ENCODE measurements around the gene NUTF2.

NUTF2 gene

DNA sequence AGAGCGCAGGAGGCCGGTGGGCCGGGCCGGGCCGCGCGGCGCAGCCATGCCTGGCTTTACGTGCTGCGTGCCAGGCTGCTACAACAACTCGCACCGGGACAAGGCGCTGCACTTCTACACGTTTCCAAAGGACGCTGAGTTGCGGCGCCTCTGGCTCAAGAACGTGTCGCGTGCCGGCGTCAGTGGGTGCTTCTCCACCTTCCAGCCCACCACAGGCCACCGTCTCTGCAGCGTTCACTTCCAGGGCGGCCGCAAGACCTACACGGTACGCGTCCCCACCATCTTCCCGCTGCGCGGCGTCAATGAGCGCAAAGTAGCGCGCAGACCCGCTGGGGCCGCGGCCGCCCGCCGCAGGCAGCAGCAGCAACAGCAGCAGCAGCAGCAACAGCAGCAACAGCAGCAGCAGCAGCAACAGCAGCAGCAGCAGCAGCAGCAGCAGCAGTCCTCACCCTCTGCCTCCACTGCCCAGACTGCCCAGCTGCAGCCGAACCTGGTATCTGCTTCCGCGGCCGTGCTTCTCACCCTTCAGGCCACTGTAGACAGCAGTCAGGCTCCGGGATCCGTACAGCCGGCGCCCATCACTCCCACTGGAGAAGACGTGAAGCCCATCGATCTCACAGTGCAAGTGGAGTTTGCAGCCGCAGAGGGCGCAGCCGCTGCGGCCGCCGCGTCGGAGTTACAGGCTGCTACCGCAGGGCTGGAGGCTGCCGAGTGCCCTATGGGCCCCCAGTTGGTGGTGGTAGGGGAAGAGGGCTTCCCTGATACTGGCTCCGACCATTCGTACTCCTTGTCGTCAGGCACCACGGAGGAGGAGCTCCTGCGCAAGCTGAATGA is 4.0 kb upstream of the NUTF2 start:
- Histone ChIP-seq H3K4me1 (ENCODE audit: control insufficient read depth, insufficient read depth, low read depth, low read length) (peaks cover 19% of the 10 kb centered on the region), H3K79me1 (replicated peaks; ENCODE audit: low read length, poor library complexity, severe bottlenecking) (peaks cover 5% of the 10 kb centered on the region), H3K27ac (ENCODE audit: low read length, poor library complexity, severe bottlenecking) (peak overlapping the region; percentile 34), H2BK15ac (ENCODE audit: low read depth, poor library complexity, severe bottlenecking) (peak overlapping the region; percentile 99), H2AFZ (ENCODE audit: low read depth, low read length) (peak overlapping the region; percentile 10), H3K9me3 (ENCODE audit: control insufficient read depth, low read length) (no peaks in the 10 kb centered on the region), H3K18ac (ENCODE audit: low read depth in 1 of 2, low read length in 2 of 2) (peak overlapping the region; percentile 97 to 100), H3K14ac (ENCODE audit: low read length in 2 of 2) (peak overlapping the region in 1 of 2 experiments; percentile 74), H2BK5ac (ENCODE audit: low read depth, low read length, poor library complexity, severe bottlenecking) (peak overlapping the region; percentile 97), H2AK5ac (ENCODE audit: low read length, severe bottlenecking) (no peak overlapping the region), H3K9ac (ENCODE audit: low read length) (peak overlapping the region; percentile 98), H4K91ac (ENCODE audit: low read length) (peak overlapping the region; percentile 88), H2BK12ac (ENCODE audit: low read length in 2 of 2) (peak overlapping the region in 1 of 2 experiments; percentile 70), H4K8ac (ENCODE audit: low read length) (peak overlapping the region; percentile 91), H3K4me3 (ENCODE audit: insufficient read depth in 1 of 2, low read depth in 1 of 2, low read length in 2 of 2) (peak overlapping the region; percentile 89 to 92), H3K4ac (ENCODE audit: low read depth in 1 of 2, low read length in 2 of 2) (peak overlapping the region; percentile 92 to 96), H2BK120ac (ENCODE audit: low read depth, low read length) (no peak overlapping the region), H3K27me3 (ENCODE audit: control insufficient read depth in 1 of 2, insufficient read depth in 1 of 2, low read length in 2 of 2) (no peaks in the 10 kb centered on the region), H3K36me3 (ENCODE audit: control insufficient read depth in 1 of 2, insufficient read depth in 2 of 2, low read depth in 1 of 2, low read length in 2 of 2) (peaks cover 4 to 9% of the 10 kb centered on the region in 2 experiments), H3K23ac (ENCODE audit: low read length in 2 of 2) (peak overlapping the region; percentile 43 to 74), H3K4me2 (ENCODE audit: low read length, poor library complexity, severe bottlenecking) (peak overlapping the region; percentile 70)
- peak; percentile 82 for DNase-seq
- WGBS, result under 1% methylated on average over 63 of the region's 67 CpGs

DNA sequence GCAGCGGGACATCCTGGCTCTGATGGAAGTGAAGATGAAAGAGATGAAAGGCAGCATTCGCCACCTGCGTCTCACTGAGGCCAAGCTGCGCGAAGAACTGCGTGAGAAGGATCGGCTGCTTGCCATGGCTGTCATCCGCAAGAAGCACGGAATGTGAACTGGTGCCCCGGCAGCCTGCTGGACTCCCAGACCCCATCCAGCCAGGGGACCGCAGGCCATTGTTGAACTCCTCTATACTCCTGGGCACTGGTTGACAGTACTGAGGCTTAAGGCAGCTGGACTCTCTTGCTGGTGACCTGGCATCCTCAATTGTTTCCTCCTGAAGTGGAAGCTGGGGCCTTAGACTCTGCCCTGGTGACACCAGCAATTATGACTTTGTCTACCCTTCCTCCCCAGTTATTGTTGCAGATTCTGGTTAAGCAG is 3.4 kb upstream of the NUTF2 start:
- Histone ChIP-seq H4K8ac (ENCODE audit: low read length) (peak overlapping the region; percentile 12), H3K79me1 (replicated peaks; ENCODE audit: low read length, poor library complexity, severe bottlenecking) (peaks cover 5% of the 10 kb centered on the region), H2AK5ac (ENCODE audit: low read length, severe bottlenecking) (no peak overlapping the region), H3K4me1 (ENCODE audit: control insufficient read depth, insufficient read depth, low read depth, low read length) (peaks cover 22% of the 10 kb centered on the region), H3K14ac (ENCODE audit: low read length in 2 of 2) (peak overlapping the region in 1 of 2 experiments; percentile 74), H3K27ac (ENCODE audit: low read length, poor library complexity, severe bottlenecking) (peak overlapping the region; percentile 24), H2AFZ (ENCODE audit: low read depth, low read length) (no peak overlapping the region), H3K4me2 (ENCODE audit: low read length, poor library complexity, severe bottlenecking) (peak overlapping the region; percentile 70), H2BK12ac (ENCODE audit: low read length in 2 of 2) (no peak overlapping the region), H3K23ac (ENCODE audit: low read length in 2 of 2) (peak overlapping the region in 1 of 2 experiments; percentile 94), H3K9me3 (ENCODE audit: control insufficient read depth, low read length) (no peaks in the 10 kb centered on the region), H3K4me3 (ENCODE audit: insufficient read depth in 1 of 2, low read depth in 1 of 2, low read length in 2 of 2) (peak overlapping the region; percentile 89 to 92), H3K36me3 (ENCODE audit: control insufficient read depth in 1 of 2, insufficient read depth in 2 of 2, low read depth in 1 of 2, low read length in 2 of 2) (peaks cover 4 to 9% of the 10 kb centered on the region in 2 experiments), H2BK120ac (ENCODE audit: low read depth, low read length) (no peak overlapping the region), H3K27me3 (ENCODE audit: control insufficient read depth in 1 of 2, insufficient read depth in 1 of 2, low read length in 2 of 2) (no peaks in the 10 kb centered on the region), H2BK15ac (ENCODE audit: low read depth, poor library complexity, severe bottlenecking) (no peak overlapping the region), H2BK5ac (ENCODE audit: low read depth, low read length, poor library complexity, severe bottlenecking) (no peak overlapping the region), H3K4ac (ENCODE audit: low read depth in 1 of 2, low read length in 2 of 2) (peak overlapping the region; percentile 19 to 35), H3K9ac (ENCODE audit: low read length) (peak overlapping the region; percentile 98), H3K18ac (ENCODE audit: low read depth in 1 of 2, low read length in 2 of 2) (peak overlapping the region; percentile 58 to 76), H4K91ac (ENCODE audit: low read length) (peak overlapping the region; percentile 11)
- 24% methylated on average over 11 of the region's 11 CpGs for WGBS
- DNase-seq, result peak; percentile 66

DNA sequence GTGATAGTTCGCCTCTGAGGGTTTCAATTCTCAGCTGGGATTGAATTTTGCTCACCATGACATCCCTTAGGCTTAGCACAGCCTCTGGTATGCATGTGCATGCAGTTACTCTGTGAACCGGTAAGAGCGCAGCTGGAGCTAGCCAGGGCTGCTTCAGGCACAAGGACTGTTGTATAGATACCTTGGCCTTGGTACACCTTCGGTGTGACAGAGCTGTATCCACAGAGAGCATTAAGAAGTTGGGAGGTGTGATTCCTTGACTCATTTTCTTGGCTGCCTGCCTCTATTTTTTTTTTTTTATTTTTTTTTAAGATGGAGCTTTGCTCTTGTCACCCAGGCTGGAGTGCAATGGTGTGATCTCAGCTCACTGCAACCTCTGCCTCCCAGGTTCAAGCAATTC is 2.2 kb upstream of the NUTF2 start:
- Histone ChIP-seq H2BK12ac (ENCODE audit: low read length in 2 of 2) (no peak overlapping the region), H3K79me1 (replicated peaks; ENCODE audit: low read length, poor library complexity, severe bottlenecking) (peaks cover 4% of the 10 kb centered on the region), H3K18ac (ENCODE audit: low read depth in 1 of 2, low read length in 2 of 2) (no peak overlapping the region), H3K4ac (ENCODE audit: low read depth in 1 of 2, low read length in 2 of 2) (no peak overlapping the region), H3K14ac (ENCODE audit: low read length in 2 of 2) (no peak overlapping the region), H2AFZ (ENCODE audit: low read depth, low read length) (no peak overlapping the region), H3K4me3 (ENCODE audit: insufficient read depth in 1 of 2, low read depth in 1 of 2, low read length in 2 of 2) (peak overlapping the region in 1 of 2 experiments; percentile 92), H3K9ac (ENCODE audit: low read length) (peak overlapping the region; percentile 98), H3K27ac (ENCODE audit: low read length, poor library complexity, severe bottlenecking) (no peak overlapping the region), H4K8ac (ENCODE audit: low read length) (no peak overlapping the region), H2BK15ac (ENCODE audit: low read depth, poor library complexity, severe bottlenecking) (no peak overlapping the region), H2BK5ac (ENCODE audit: low read depth, low read length, poor library complexity, severe bottlenecking) (no peak overlapping the region), H3K4me2 (ENCODE audit: low read length, poor library complexity, severe bottlenecking) (no peak overlapping the region), H3K23ac (ENCODE audit: low read length in 2 of 2) (no peak overlapping the region), H4K91ac (ENCODE audit: low read length) (no peak overlapping the region), H3K36me3 (ENCODE audit: control insufficient read depth in 1 of 2, insufficient read depth in 2 of 2, low read depth in 1 of 2, low read length in 2 of 2) (peaks cover 8 to 13% of the 10 kb centered on the region in 2 experiments), H3K4me1 (ENCODE audit: control insufficient read depth, insufficient read depth, low read depth, low read length) (peaks cover 28% of the 10 kb centered on the region), H2BK120ac (ENCODE audit: low read depth, low read length) (no peak overlapping the region), H3K9me3 (ENCODE audit: control insufficient read depth, low read length) (no peaks in the 10 kb centered on the region), H3K27me3 (ENCODE audit: control insufficient read depth in 1 of 2, insufficient read depth in 1 of 2, low read length in 2 of 2) (no peaks in the 10 kb centered on the region), H2AK5ac (ENCODE audit: low read length, severe bottlenecking) (no peak overlapping the region)
- peak; percentile 46 for DNase-seq
- WGBS, result 86% methylated on average over 4 of the region's 4 CpGs
